PFSK-1 (cell line): ENCODE measurements around the gene SLC8B1.

Experiments used
- FOXP2 ChIP-seq: optimal IDR thresholded peaks from 2 replicates; pipeline ENCODE3; 2011; ENCODE audit warnings: borderline replicate concordance, control low read depth, inconsistent platforms; ENCODE audit not compliant: insufficient read depth; ENCODE audit errors: extremely low read length, extremely low read depth
- POLR2AphosphoS5 ChIP-seq: IDR thresholded peaks from 2 replicates; pipeline ENCODE4 v1.6.1; 2012; ENCODE audit warnings: low read depth, mild to moderate bottlenecking, control low read depth, low read length, moderate library complexity
- REST ChIP-seq, 2 experiments: IDR thresholded peaks; 2 replicates each; pipeline versions ENCODE4 v1.6.1 to v1.8.0; 2011 to 2012; ENCODE audit warnings: low read depth in 2 of 2, low read length in 2 of 2, control low read depth in 1 of 2, inconsistent platforms in 1 of 2, mild to moderate bottlenecking in 1 of 2, moderate library complexity in 1 of 2; ENCODE audit not compliant: insufficient read depth in 1 of 2
- SIN3A ChIP-seq: IDR thresholded peaks from 2 replicates; pipeline ENCODE4 v1.6.1; 2012; ENCODE audit warnings: mild to moderate bottlenecking, low read length, moderate library complexity, borderline replicate concordance; ENCODE audit not compliant: insufficient read depth
- TAF1 ChIP-seq: IDR thresholded peaks from 2 replicates; pipeline ENCODE4 v1.6.1; 2012; ENCODE audit warnings: low read length, control low read depth, borderline replicate concordance; ENCODE audit not compliant: insufficient read depth

The SLC8B1 gene

GRCh38 chr12:113371808-113372207 is 36.9 kb upstream of the SLC8B1 start:
- TF ChIP-seq POLR2AphosphoS5 (no peak), FOXP2 (no peak), SIN3A (no peak), TAF1 (no peak), REST (IDR thresholded peaks at IDR 0.05; ENCODE audit: insufficient read depth in 1 of 2, low read depth in 2 of 2, low read length in 2 of 2) (no peak)

- TF ChIP-seq TAF1 (no peak), POLR2AphosphoS5 (no peak), FOXP2 (no peak), REST (IDR thresholded peaks at IDR 0.05; ENCODE audit: insufficient read depth in 1 of 2, low read depth in 2 of 2, low read length in 2 of 2) (no peak), SIN3A (no peak)
These were observed 36.2 kb upstream of the SLC8B1 start for GRCh38 chr12:113370923-113371682.

GRCh38 chr12:113369391-113369985 is 34.6 kb upstream of the SLC8B1 start:
- TF ChIP-seq POLR2AphosphoS5, result no peak
- no peak for TF ChIP-seq TAF1

GRCh38 chr12:113368331-113368730 is 33.4 kb upstream of the SLC8B1 start:
- TF ChIP-seq POLR2AphosphoS5 (no peak), REST (IDR thresholded peaks at IDR 0.05; ENCODE audit: insufficient read depth in 1 of 2, low read depth in 2 of 2, low read length in 2 of 2) (no peak), FOXP2 (no peak), TAF1 (no peak), SIN3A (no peak)

GRCh38 chr12:113366827-113367226 is 31.9 kb upstream of the SLC8B1 start:
- no peak for TF ChIP-seq REST (IDR thresholded peaks at IDR 0.05; ENCODE audit: insufficient read depth in 1 of 2, low read depth in 2 of 2, low read length in 2 of 2)
- TF ChIP-seq POLR2AphosphoS5, result no peak
- TF ChIP-seq SIN3A, result no peak
